Glutamatergic neuron (in vitro differentiated cells): ENCODE measurements around the gene ARHGAP22. TPM values are rescaled to one million over a fixed set of nuclear protein-coding genes. Genes with fewer than 3 reads are reported as not detected.

Experiments used
- DNase-seq: peaks from one replicate; pipeline ENCODE4 v3.0.0; 2022
- H3K27ac Mint-ChIP-seq: one replicate; pipeline ENCODE4 v1.8.0; 2020; ENCODE audit warnings: mild to moderate bottlenecking, mixed read lengths, inconsistent platforms; ENCODE audit not compliant: unreplicated experiment
- H3K27me3 Mint-ChIP-seq: one replicate; pipeline ENCODE4 v1.8.0; 2020; ENCODE audit warnings: mild to moderate bottlenecking, moderate library complexity, mixed read lengths, inconsistent platforms; ENCODE audit not compliant: unreplicated experiment
- H3K36me3 Mint-ChIP-seq: one replicate; pipeline ENCODE4 v1.8.0; 2020; ENCODE audit warnings: mild to moderate bottlenecking, mixed read lengths, inconsistent platforms; ENCODE audit not compliant: unreplicated experiment
- H3K4me1 Mint-ChIP-seq: one replicate; pipeline ENCODE4 v1.8.0; 2020; ENCODE audit warnings: mild to moderate bottlenecking, low read depth, mixed read lengths, inconsistent platforms; ENCODE audit not compliant: unreplicated experiment
- H3K4me3 Mint-ChIP-seq: one replicate; pipeline ENCODE4 v1.8.0; 2020; ENCODE audit warnings: mild to moderate bottlenecking, mixed read lengths, inconsistent platforms; ENCODE audit not compliant: unreplicated experiment
- H3K9me3 Mint-ChIP-seq: one replicate; pipeline ENCODE4 v1.8.0; 2020; ENCODE audit warnings: mild to moderate bottlenecking, moderate library complexity, mixed read lengths, inconsistent platforms; ENCODE audit not compliant: unreplicated experiment
- total RNA-seq: library from RNA; stranded (reverse); fragmentation: NEBNext Ultra II Directional; extraction: Animal tissue kit (Norgen Biotek cat#: 25700); gene quantifications from one replicate; pipeline ENCODE4 v1.2.1, GENCODE V29; 2021; ENCODE audit not compliant: unreplicated experiment
- TF ChIP-seq, protein P1 (sequence below): fragments of 200-600 bp; sonication (generic); IDR thresholded peaks from one replicate; pipeline ENCODE4 v1.5.0; 2021; ENCODE audit not compliant: partially characterized antibody, unreplicated experiment

The ARHGAP22 gene
- total RNA-seq, 1 donor from 2014 or later, result 10.0 TPM

DNA sequence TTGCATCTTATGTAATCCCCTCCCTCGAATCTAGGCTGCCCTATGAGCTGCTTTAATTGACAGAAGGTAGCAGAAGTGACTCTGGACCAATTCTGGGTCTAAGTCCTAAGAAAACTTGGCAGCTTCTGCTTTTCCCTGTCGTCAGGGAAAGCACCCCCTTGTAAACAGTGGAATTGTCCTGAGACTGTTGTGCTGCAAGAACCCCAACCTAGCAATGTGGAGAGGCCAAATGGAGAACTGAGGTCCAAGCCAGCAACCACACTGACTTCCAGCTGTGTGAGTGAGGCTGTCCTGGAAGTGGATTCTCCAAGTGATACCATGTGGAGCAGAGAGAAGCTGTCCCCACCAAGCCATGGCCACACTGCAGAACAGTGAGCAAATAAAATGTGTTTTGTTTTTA is 75.5 kb downstream of the ARHGAP22 start:
- Mint-ChIP-seq H3K9me3 (no peaks in the 10 kb centered on the region), H3K27me3 (peaks cover 4% of the 10 kb centered on the region), H3K27ac (no peak overlapping the region), H3K4me1 (peaks cover 15% of the 10 kb centered on the region), H3K4me3 (no peak overlapping the region), H3K36me3 (peaks cover 5% of the 10 kb centered on the region)
- DNase-seq, result no peak
- TF ChIP-seq, protein P1, sequence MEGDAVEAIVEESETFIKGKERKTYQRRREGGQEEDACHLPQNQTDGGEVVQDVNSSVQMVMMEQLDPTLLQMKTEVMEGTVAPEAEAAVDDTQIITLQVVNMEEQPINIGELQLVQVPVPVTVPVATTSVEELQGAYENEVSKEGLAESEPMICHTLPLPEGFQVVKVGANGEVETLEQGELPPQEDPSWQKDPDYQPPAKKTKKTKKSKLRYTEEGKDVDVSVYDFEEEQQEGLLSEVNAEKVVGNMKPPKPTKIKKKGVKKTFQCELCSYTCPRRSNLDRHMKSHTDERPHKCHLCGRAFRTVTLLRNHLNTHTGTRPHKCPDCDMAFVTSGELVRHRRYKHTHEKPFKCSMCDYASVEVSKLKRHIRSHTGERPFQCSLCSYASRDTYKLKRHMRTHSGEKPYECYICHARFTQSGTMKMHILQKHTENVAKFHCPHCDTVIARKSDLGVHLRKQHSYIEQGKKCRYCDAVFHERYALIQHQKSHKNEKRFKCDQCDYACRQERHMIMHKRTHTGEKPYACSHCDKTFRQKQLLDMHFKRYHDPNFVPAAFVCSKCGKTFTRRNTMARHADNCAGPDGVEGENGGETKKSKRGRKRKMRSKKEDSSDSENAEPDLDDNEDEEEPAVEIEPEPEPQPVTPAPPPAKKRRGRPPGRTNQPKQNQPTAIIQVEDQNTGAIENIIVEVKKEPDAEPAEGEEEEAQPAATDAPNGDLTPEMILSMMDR, result no peak

DNA sequence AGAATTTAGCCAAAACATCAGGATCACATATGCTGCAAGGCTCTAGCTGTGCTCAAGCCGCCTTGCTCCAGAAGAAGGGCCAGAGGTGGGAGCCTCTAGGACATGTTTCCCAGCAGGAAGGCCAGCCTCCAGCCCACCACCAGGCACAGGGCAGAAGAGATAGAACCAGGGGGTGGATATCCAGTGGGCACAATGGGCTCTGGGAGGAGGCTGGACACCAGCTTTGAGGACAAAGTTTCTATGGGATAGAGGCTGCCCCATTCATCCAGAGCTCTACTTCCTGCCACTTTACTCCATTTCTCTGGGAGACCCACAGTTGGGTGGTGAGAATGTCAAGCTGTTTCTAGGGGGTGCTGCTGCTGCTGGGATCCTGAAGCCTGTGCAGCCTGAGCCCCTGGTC is 77.1 kb downstream of the ARHGAP22 start:
- no peak for DNase-seq
- Mint-ChIP-seq H3K36me3 (peaks cover 5% of the 10 kb centered on the region), H3K27ac (no peak overlapping the region), H3K4me1 (peaks cover 5% of the 10 kb centered on the region), H3K27me3 (peaks cover 4% of the 10 kb centered on the region), H3K9me3 (no peaks in the 10 kb centered on the region), H3K4me3 (no peak overlapping the region)
- TF ChIP-seq, protein P1, result no peak

GRCh38 chr10:48526846-48527505 is 77.9 kb downstream of the ARHGAP22 start:
- peaks cover 5% of the 10 kb centered on the region for H3K4me1 Mint-ChIP-seq
- peaks cover 5% of the 10 kb centered on the region for H3K36me3 Mint-ChIP-seq
- H3K27me3 Mint-ChIP-seq, result peaks cover 4% of the 10 kb centered on the region
- H3K27ac Mint-ChIP-seq, result no peak overlapping the region
- H3K9me3 Mint-ChIP-seq, result no peaks in the 10 kb centered on the region
- no peak overlapping the region for H3K4me3 Mint-ChIP-seq
- DNase-seq, result no peak
- TF ChIP-seq, protein P1, result no peak

GRCh38 chr10:48526011-48526821 is 78.7 kb downstream of the ARHGAP22 start:
- Mint-ChIP-seq H3K4me3 (no peak overlapping the region), H3K27me3 (peaks cover 4% of the 10 kb centered on the region), H3K9me3 (no peaks in the 10 kb centered on the region), H3K27ac (no peak overlapping the region), H3K36me3 (peaks cover 5% of the 10 kb centered on the region), H3K4me1 (peaks cover 5% of the 10 kb centered on the region)
- no peak for DNase-seq
- TF ChIP-seq, protein P1, result no peak

DNA sequence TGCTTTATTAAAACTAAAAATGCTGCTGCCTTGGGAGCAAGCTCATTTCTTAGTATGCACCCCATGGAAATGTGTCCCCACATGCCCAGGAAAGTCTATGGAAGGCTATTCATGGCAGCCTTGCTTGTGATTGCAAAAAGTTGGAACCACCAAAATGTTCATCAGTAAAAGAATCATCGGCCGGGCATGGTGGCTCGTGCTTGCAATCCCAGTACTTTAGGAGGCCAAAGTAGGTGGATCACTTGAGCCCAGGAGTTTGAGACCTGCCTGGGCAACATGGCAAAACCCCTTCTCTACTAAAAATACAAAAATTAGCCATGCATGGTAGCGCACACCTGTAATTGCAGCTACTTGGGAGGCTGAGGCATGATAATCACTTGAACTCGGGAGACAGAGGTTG is 79.8 kb downstream of the ARHGAP22 start:
- Mint-ChIP-seq H3K4me3 (no peak overlapping the region), H3K9me3 (peaks cover 2% of the 10 kb centered on the region), H3K36me3 (peaks cover 5% of the 10 kb centered on the region), H3K4me1 (peaks cover 12% of the 10 kb centered on the region), H3K27ac (no peak overlapping the region), H3K27me3 (peaks cover 4% of the 10 kb centered on the region)
- no peak for DNase-seq
- TF ChIP-seq, protein P1, result no peak
